Neutrophil (primary cell): ENCODE results near the gene ADGRG3.

Experiments used
- H3K27ac ChIP-seq: fragments of 200-600 bp; sonication (generic); 2 replicates; pipeline ENCODE4 v1.5.1; 2016; ENCODE audit warnings: mild to moderate bottlenecking, moderate library complexity
- H3K27me3 ChIP-seq: fragments of 200-600 bp; sonication (generic); 2 replicates; pipeline ENCODE4 v1.6.0; 2016; ENCODE audit warnings: mild to moderate bottlenecking
- H3K36me3 ChIP-seq: fragments of 200-600 bp; sonication (generic); 2 replicates; pipeline ENCODE4 v1.5.1; 2017
- H3K4me1 ChIP-seq, 2 experiments: fragments of 200-600 bp in 1 of 2; sonication (generic) in 1 of 2; 1 replicate in 1 of 2; 2 replicates in 1 of 2; pipeline versions ENCODE4 v1.5.1 to v1.6.1; 2013 to 2016; ENCODE audit warnings: low read depth in 1 of 2, low read length in 1 of 2, mild to moderate bottlenecking in 1 of 2, moderate library complexity in 1 of 2; ENCODE audit not compliant: control insufficient read depth in 1 of 2, insufficient read depth in 1 of 2
- H3K4me3 ChIP-seq, 2 experiments: fragments of 200-600 bp in 1 of 2; sonication (generic) in 1 of 2; 1 replicate in 1 of 2; 2 replicates in 1 of 2; pipeline ENCODE4 v1.5.1; 2013 to 2016; ENCODE audit warnings: low read depth in 1 of 2, low read length in 1 of 2, mild to moderate bottlenecking in 1 of 2, moderate library complexity in 1 of 2
- H3K9me3 ChIP-seq: fragments of 200-600 bp; sonication (generic); 2 replicates; pipeline ENCODE4 v1.5.1; 2016
- CTCF ChIP-seq: fragments of 200-600 bp; sonication (generic); IDR thresholded peaks from 2 replicates; pipeline ENCODE4 v1.5.1; 2016; ENCODE audit warnings: antibody characterized with exemption

The ADGRG3 gene

GRCh38 chr16:57646388-57647039 is 21.6 kb upstream of the ADGRG3 start:
- TF ChIP-seq CTCF, result no peak
- peaks cover 61% of the 10 kb centered on the region for H3K27me3 ChIP-seq
- H3K4me3 ChIP-seq, result no peak overlapping the region
- H3K4me1 ChIP-seq, result peaks cover 13 to 17% of the 10 kb centered on the region in 2 experiments
- H3K9me3 ChIP-seq, result no peaks in the 10 kb centered on the region
- H3K27ac ChIP-seq, result no peak overlapping the region
- H3K36me3 ChIP-seq, result no peaks in the 10 kb centered on the region

- no peak overlapping the region for H3K27ac ChIP-seq
Observed at GRCh38 chr16:57647136-57647875, 20.8 kb upstream of the ADGRG3 start.

GRCh38 chr16:57648125-57648524 is 20.0 kb upstream of the ADGRG3 start:
- Histone ChIP-seq H3K9me3 (no peaks in the 10 kb centered on the region), H3K27ac (no peak overlapping the region), H3K36me3 (no peaks in the 10 kb centered on the region), H3K4me3 (no peak overlapping the region), H3K27me3 (peaks cover 48% of the 10 kb centered on the region), H3K4me1 (peaks cover 13 to 17% of the 10 kb centered on the region in 2 experiments)
- TF ChIP-seq CTCF, result no peak

More at GRCh38 chr16:57647136-57647875, 20.8 kb upstream of the ADGRG3 start:
- Histone ChIP-seq H3K27me3 (peaks cover 56% of the 10 kb centered on the region), H3K4me3 (no peak overlapping the region), H3K9me3 (no peaks in the 10 kb centered on the region), H3K4me1 (peaks cover 13 to 17% of the 10 kb centered on the region in 2 experiments), H3K36me3 (no peaks in the 10 kb centered on the region)
- TF ChIP-seq CTCF, result no peak

- peaks cover 13 to 17% of the 10 kb centered on the region in 2 experiments for H3K4me1 ChIP-seq
- H3K36me3 ChIP-seq, result no peaks in the 10 kb centered on the region
- H3K27ac ChIP-seq, result peak overlapping the region; percentile 50
- peaks cover 41% of the 10 kb centered on the region for H3K27me3 ChIP-seq
- no peak overlapping the region for H3K4me3 ChIP-seq
- H3K9me3 ChIP-seq, result no peaks in the 10 kb centered on the region
- peak; percentile 100 for TF ChIP-seq CTCF
Observed at GRCh38 chr16:57648581-57649442, 19.3 kb upstream of the ADGRG3 start.

GRCh38 chr16:57649443-57649751 is 18.7 kb upstream of the ADGRG3 start:
- Histone ChIP-seq H3K27ac (peak overlapping the region; percentile 50), H3K4me1 (peaks cover 13 to 17% of the 10 kb centered on the region in 2 experiments), H3K27me3 (peaks cover 36% of the 10 kb centered on the region), H3K9me3 (no peaks in the 10 kb centered on the region), H3K4me3 (no peak overlapping the region), H3K36me3 (no peaks in the 10 kb centered on the region)
- no peak for TF ChIP-seq CTCF
